8988T (cell line): ENCODE measurements around the gene ATP13A1.
"Not testable (repeated sequence)": the region's sequence is repeated elsewhere in the genome, so short reads cannot be mapped to it uniquely, and the experiment has no call there.

ENCODE experiments used
- DNase-seq: peaks from one replicate; pipeline ENCODE4 v3.0.0; 2011

The ATP13A1 gene

DNA sequence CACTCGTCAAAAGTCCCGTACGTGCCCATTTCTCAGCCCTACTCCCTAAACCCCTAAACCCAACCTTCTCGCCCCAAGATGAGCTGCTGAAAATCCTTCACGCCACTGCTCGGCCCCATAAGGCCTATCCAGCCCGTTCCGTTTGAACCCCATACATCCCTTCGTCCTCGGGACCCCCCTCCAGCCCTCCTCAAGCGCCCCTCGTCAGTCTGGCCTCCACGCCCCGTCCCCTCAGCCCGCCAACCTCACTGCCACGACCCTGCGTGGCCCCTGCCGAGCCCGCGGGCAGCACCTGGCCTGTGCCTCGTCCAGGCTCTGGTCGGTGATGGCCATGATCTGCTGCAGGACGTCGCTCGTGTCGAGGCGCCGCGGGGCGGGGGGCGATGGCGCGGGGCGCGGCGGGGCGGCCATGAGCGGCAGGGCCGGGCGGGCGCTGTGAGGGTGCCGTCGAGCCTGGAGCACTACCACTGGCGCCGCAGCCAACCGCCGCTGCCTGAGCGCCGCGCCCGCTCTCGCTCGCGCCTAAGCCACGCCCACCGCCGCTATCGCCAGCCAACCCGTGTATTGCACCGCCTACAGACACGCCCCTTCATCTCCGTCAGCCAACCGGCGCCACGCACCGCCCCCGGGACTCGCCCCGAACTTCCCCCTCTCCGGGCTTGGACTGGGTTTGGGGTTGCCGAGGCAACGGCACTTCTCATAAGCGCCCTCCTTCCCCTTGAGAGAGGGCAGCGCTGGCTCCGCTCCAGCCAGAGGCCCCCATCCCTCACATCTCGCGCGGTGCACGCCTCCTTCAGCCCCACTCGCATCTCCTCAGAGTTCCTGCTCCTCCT, 45.0 kb downstream of the ATP13A1 start, which contains the start of gene PBX4:
PBX4 (minus strand) TSS at position 469 of the 833 bp plus-strand sequence; CDS start at position 411, 58 bp downstream.
- peak; percentile 88 for DNase-seq

DNA sequence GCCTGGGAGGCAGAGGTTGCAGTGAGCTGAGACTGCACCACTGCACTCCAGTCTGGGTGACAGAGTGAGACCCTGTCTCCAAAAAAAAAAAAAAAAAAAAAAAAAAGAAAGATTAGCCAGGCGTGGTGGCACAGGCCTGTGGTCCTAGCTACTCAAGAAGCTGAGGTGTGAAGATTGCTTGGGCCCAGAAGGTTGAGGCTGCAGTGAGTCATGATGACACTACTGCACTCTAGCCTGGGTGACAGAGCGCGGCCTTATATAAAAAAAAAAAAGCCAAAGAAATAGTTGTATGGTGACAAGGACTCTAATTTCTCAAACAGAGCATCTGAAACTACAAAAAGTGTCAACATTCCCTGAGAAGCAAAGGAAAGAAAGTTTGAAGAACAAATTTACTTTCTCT, 48.4 kb downstream of the ATP13A1 start:
- DNase-seq = no peak

DNA sequence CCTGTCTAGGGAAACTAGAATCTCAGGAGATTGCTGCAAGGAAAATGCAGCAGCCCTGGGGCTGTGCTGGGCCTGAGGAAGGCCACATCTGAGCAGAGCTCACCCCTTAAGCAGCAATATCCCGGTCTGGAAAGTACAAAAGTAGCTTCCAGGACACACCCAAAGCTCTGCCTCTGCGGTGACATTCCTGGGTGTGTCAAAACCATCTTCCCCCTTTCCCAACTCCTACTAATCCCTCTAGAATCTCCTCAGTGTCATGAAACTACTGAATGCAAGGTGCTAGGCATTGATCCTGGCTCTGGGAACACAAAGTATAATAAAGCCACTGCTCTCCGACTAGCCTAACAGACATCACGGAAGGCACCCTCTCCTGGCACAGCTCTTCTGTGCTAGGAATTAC, 50.0 kb downstream of the ATP13A1 start:
- DNase-seq = no peak

DNA sequence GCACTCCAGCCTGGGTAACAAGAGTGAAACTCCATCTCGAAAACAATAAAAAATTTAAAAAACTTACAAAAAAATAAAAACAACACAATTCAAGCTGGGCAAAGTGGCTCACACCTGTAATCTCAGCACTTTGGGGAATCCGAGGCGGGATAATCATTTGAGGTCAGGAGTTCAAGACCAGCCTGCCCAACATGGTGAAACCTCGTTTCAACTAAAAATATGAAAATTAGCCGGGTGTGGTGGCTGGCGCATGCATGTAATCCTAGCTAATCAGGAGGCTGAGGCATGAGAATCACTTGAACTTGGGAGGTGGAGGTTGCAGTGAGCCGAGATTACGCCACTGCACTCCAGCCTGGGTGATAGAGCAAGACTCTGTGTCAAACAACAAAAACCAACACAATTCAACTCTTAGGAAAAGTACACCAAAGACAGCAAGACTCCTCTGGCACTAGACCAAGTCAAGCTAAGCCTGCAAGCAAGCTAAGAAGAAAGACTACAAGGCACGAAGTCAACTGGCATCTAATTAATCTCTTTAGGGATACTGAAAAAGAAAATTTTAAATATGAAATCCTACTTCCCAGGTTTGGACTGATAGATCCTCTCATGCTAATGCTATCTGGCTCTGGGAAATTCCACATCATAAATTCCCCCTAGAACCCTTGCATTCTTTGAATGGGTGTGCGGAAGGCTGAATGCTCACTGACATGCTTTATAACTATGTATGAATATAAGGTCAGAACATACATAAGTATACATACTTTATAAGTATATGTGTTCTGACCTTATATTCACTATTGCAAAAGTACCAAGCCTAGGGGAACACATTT, 52.9 kb downstream of the ATP13A1 start:
- DNase-seq = no peak

DNA sequence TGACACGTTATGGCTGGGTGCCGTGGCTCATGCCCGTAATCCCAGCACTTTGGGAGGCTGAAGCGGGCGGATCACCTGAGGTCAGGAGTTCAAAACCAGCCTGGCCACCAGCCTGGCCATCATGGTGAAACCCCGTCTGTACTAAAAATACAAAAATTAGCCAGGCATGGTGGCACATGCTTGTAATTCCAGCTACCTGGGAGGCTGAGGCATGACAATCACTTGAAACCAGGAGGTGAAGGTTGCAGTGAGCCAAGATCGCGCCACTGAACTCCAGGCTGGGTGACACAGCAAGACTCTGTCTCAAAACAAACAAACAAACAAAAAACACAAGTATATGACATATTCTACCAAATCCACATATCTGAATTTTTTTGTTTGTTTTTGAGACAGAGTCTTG, 56.8 kb downstream of the ATP13A1 start:
- not testable (repeated sequence) for DNase-seq

DNA sequence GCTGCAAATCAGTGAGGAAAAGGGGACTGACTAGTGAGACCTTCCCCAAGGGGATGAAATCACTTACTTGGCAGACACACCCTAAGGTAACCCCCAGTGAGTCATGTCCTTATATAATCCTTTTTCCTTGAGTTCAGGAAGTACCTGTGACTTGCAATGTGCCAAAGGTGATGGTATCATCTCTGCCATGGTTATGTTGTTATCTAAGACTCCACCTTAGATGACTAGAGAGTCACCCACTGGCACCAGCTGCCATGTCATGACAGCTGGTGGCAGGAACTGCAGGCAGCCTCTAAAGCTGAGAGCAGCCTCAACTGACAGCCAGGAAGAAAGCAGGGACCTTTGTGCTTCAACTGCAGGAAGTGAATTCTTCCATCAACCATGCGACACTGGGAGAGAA, 57.5 kb downstream of the ATP13A1 start:
- no peak for DNase-seq

DNA sequence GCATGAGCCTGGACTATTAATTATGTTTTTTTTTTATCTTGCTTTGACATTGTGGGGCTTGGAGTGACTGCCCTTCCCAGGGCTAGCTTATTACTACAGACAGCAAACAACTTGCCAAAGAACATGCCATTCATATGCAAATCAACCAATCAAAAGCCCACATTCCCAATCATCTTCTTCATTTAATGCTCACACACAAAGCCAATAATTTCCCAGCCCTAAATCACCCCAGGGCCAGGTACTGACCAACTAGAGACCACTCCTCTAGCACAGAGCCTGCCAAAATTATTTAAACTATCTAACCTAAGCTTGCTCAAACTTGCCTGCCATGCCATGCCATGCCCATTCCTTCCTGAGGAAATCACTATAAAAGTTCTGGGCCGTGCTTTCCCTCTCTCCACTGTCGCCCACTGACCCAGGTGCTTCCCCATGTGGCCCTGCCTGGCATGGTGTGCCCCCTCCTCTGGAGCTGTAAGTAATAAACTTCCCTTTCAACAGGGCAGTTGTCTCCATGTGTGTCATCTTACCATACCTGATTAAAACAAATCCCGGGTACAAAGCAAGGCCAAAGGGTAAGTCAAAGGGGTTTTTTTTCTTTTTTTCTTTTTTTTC, 60.7 kb downstream of the ATP13A1 start:
- no peak for DNase-seq

DNA sequence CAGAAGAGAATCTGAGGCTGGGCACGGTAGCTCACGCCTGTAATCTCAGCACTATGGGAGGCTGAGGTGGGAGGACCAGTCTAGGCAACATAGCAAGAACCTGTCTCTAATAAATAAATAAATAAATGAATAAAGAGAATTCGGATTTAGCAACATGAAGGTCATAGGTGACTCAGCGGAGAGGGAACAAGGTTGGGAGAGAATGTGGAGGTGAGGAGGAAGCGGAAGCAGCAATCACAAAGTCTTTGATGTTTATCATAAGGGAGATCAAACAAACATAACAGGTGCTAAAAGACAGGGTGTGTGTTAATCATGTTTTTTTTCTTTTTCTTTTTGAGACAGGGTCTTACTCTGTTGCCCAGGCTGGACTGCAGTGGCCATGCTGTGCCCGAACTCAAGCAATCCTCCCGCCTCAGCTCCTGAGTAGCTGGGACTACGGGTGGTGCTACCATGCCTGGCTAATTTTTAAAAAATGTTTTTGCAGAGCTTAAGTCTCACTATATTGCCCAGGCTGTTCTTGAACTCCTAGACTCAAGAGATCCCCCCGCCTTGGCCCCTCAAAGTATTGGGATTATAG, 61.3 kb downstream of the ATP13A1 start:
- DNase-seq = no peak

DNA sequence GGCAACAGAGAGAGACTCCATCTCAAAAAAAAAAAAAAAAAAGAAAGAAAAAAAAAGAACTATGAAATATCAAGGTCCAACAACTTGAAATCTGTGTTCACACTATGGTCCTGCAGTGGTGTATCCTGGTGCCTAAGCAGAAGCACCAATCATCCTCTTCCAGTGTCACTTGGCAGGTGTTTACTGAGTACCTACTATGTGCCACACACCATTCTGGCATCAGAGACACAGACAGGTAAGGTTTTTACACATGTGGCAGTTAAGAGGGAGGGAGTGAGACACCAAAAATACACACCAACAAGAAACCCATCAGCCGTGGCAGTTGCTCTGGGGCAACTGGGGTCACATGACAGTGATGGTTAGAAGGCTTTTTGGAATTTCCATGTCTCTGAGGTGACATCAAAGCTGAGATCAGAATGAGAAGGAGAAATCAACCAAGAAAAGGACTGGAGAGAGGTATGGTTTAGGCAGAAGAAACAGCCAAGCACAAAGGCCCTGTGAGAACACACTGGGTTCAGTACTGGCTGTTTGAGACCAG, 62.6 kb downstream of the ATP13A1 start:
- no peak for DNase-seq

DNA sequence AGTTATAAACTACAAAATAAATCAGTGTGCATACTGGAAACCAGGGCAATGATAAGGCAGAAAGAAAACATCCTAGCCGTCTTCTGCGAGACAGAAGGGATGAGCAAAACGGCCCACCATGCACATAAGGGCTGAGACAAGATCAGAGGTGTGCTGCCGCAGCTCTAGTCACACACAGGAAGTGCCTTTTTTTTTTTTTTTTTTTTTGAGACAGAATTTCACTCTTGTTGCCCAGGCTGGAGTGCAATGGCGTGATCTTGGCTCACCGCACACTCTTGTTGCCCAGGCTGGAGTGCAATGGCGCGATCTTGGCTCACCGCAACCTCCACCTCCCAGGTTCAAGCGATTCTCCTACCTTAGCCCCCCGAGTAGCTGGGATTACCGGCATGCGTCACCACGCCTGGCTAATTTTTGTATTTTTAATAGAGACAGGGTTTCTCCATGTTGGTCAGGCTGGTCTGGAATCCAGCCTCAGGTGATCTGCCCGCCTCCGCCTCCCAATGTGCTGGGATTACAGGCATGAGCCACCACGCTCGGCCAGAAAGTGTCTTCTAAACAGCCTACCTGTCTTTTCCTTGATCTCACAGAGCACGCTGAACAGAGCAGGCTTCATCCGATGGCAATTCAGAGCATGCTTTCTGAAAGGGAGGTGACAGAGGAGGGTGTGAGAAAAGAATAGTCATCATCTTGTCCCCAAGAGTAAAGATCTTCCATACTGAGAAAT, 64.6 kb downstream of the ATP13A1 start:
- not testable (repeated sequence) for DNase-seq

DNA sequence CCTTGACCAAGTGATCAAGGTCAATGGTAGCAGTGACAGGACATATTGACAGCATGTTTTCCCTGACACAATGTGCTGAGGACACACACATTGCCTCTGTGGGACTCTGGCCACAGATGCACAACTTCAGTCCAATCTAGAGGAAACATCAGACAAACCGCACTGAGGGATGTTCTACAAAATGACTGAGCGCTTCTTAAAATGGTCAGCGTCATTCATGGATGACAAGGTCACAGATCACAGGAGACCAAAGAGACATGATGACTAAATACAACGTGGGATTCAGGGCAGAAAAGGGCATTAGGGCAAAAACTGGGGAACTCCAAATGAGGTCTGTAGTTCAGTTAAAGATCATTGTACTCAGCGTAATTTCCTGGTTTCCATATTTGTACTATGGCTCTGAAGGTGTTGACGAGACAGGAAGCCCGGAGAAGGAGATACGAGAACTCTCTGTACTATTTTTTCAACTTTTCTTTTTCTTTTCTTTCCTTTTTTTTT, 65.6 kb downstream of the ATP13A1 start:
- no peak for DNase-seq
